HG03439 (cell line): ENCODE measurements around the gene RLIM.
A peak's percentile ranks its signal among the peaks of the same experiment; 100 is the strongest.
"Not testable (repeated sequence)": the region's sequence is repeated elsewhere in the genome, so short reads cannot be mapped to it uniquely, and the experiment has no call there.

Source experiments
- ATAC-seq: cut with Tn5 transposase; IDR thresholded peaks from one replicate; pipeline ENCODE4 v1.9.1; 2021; ENCODE audit warnings: mild to moderate bottlenecking, moderate library complexity; ENCODE audit not compliant: unreplicated experiment

Gene RLIM

GRCh38 chrX:74614093-74614909 is at the start of gene RLIM:
TSS of gene RLIM (minus strand) at chrX:74614624. CDS start at chrX:74595977, 18,647 bp downstream.
- ATAC-seq = peak; percentile 97

GRCh38 chrX:74656079-74656745 is 41.8 kb upstream of the RLIM start:
- ATAC-seq = no peak

GRCh38 chrX:74654953-74655352 is 40.5 kb upstream of the RLIM start:
- not testable (repeated sequence) for ATAC-seq

GRCh38 chrX:74636749-74637314 is 22.4 kb upstream of the RLIM start:
- no peak for ATAC-seq

- no peak for ATAC-seq
These were observed 893 bp downstream of the RLIM start for GRCh38 chrX:74613370-74614092.

- no peak for ATAC-seq
These were observed 7.6 kb downstream of the RLIM start for GRCh38 chrX:74606799-74607198.

- no peak for ATAC-seq
These were observed 8.1 kb downstream of the RLIM start for GRCh38 chrX:74606342-74606741.

- ATAC-seq = no peak
These were observed 11.4 kb downstream of the RLIM start for GRCh38 chrX:74603040-74603439.

- no peak for ATAC-seq
These were observed 12.3 kb downstream of the RLIM start for GRCh38 chrX:74602142-74602541.

GRCh38 chrX:74593593-74593992 is 20.8 kb downstream of the RLIM start:
- ATAC-seq = no peak

GRCh38 chrX:74585766-74586165 is 28.7 kb downstream of the RLIM start:
- ATAC-seq = no peak

GRCh38 chrX:74579597-74580198 is 34.7 kb downstream of the RLIM start:
- ATAC-seq = no peak

- ATAC-seq = no peak
These were observed 36.3 kb downstream of the RLIM start for GRCh38 chrX:74578137-74578536.

GRCh38 chrX:74557378-74557777 is 57.0 kb downstream of the RLIM start:
- ATAC-seq = no peak

GRCh38 chrX:74551934-74552333 is 62.5 kb downstream of the RLIM start:
- no peak for ATAC-seq

GRCh38 chrX:74550295-74550802 is 64.1 kb downstream of the RLIM start:
- ATAC-seq = peak; percentile 95

GRCh38 chrX:74546984-74547383 is 67.4 kb downstream of the RLIM start:
- ATAC-seq = no peak

- no peak for ATAC-seq
These were observed 68.4 kb downstream of the RLIM start for GRCh38 chrX:74545880-74546523.

- no peak for ATAC-seq
These were observed 73.7 kb downstream of the RLIM start for GRCh38 chrX:74540635-74541249.
